K562 (cell line): ENCODE measurements around the gene DPH6. TPM values are rescaled to one million over a fixed set of nuclear protein-coding genes. Genes with fewer than 3 reads are reported as not detected.
A peak's percentile ranks its signal among the peaks of the same experiment; 100 is the strongest.

ENCODE experiments used
- BCOR ChIP-seq: fragments of 450-650 bp; IDR thresholded peaks from 2 replicates; pipeline ENCODE4 v1.6.1; 2016
- CAMTA2 ChIP-seq: fragments of 250-450 bp; sonication (Bioruptor Pico); conservative IDR thresholded peaks from 2 replicates; pipeline ENCODE4 v1.5.1; 2022
- CCNT2 ChIP-seq: IDR thresholded peaks from 2 replicates; pipeline ENCODE4 v1.6.1; 2011; ENCODE audit warnings: borderline replicate concordance, low read depth, mild to moderate bottlenecking, moderate library complexity, mixed read lengths, low read length; ENCODE audit not compliant: insufficient read length; ENCODE audit errors: extremely low read depth
- CHD1 ChIP-seq: fragments of 200-600 bp; sonication (generic); IDR thresholded peaks from one replicate; pipeline ENCODE4 v1.6.1; 2012; ENCODE audit warnings: mild to moderate bottlenecking, moderate library complexity, low read length, inconsistent platforms
- DIDO1 ChIP-seq: fragments of 450-650 bp; IDR thresholded peaks from 2 replicates; pipeline ENCODE4 v1.6.1; 2016; ENCODE audit warnings: low read depth, missing biosample characterization, missing genetic modification characterization
- DNMT1 ChIP-seq: fragments of 450-650 bp; IDR thresholded peaks from 2 replicates; pipeline ENCODE4 v1.6.1; 2016; ENCODE audit warnings: antibody characterized with exemption, mild to moderate bottlenecking
- ELK3 ChIP-seq: fragments of 450-650 bp; formaldehyde crosslinking; IDR thresholded peaks from 2 replicates; pipeline ENCODE4 v1.4.0; 2020; ENCODE audit warnings: mild to moderate bottlenecking
- FOXJ2 ChIP-seq: fragments of 200-800 bp; sonication (Bioruptor generic); IDR thresholded peaks from 2 replicates; pipeline ENCODE4 v1.6.1; 2016; ENCODE audit warnings: missing genetic modification characterization, missing compliant biosample characterization
- HNRNPH1 ChIP-seq: fragments of 200-400 bp; formaldehyde crosslinking; optimal IDR thresholded peaks from 2 replicates; pipeline ENCODE3; 2017; ENCODE audit warnings: low read depth, mild to moderate bottlenecking, low read length, moderate library complexity
- L3MBTL2 ChIP-seq: fragments of 450-650 bp; IDR thresholded peaks from 2 replicates; pipeline ENCODE4 v1.6.1; 2016; ENCODE audit warnings: mild to moderate bottlenecking, moderate library complexity
- MNT ChIP-seq, 2 experiments: fragments of 450-650 bp; conservative IDR thresholded peaks; 2 replicates each; pipeline ENCODE4 v1.6.1; 2017; ENCODE audit warnings: mild to moderate bottlenecking in 2 of 2, moderate library complexity in 2 of 2
- NELFE ChIP-seq: IDR thresholded peaks from 2 replicates; pipeline ENCODE4 v1.6.1; 2011; ENCODE audit warnings: mild to moderate bottlenecking; ENCODE audit not compliant: insufficient read depth, insufficient read length
- RUNX1 ChIP-seq: sonication (generic); IDR thresholded peaks from 2 replicates; pipeline ENCODE4 v1.6.1; 2016; ENCODE audit warnings: antibody characterized with exemption, low read depth
- SMC3 ChIP-seq: conservative IDR thresholded peaks from 2 replicates; pipeline ENCODE4 v1.6.1; 2011; ENCODE audit warnings: low read depth, low read length, improper control_type of control experiment; ENCODE audit not compliant: insufficient read depth
- SRF ChIP-seq, 2 experiments: fragments of 250-450, 450-650 bp in 1 of 2; sonication (Bioruptor Pico) in 1 of 2; sonication (generic) in 1 of 2; formaldehyde crosslinking; IDR thresholded peaks; 2 replicates each; pipeline versions ENCODE4 v1.5.0 to v1.5.1; 2020 to 2022; ENCODE audit warnings: mild to moderate bottlenecking in 1 of 2, missing genetic modification reagents in 1 of 2
- TBP ChIP-seq: optimal IDR thresholded peaks from 2 replicates; pipeline ENCODE3; 2011; ENCODE audit warnings: low read depth, low read length, improper control_type of control experiment
- TFAM ChIP-seq: fragments of 250-450 bp; sonication (Bioruptor Pico); conservative IDR thresholded peaks from 2 replicates; pipeline ENCODE4 v1.5.0; 2021; ENCODE audit warnings: mild to moderate bottlenecking, moderate library complexity
- THRAP3 ChIP-seq: fragments of 450-650 bp; IDR thresholded peaks from 2 replicates; pipeline ENCODE4 v1.6.1; 2016; ENCODE audit warnings: mild to moderate bottlenecking, inconsistent platforms, borderline replicate concordance
- ZBTB17 ChIP-seq: fragments of 450-650 bp; formaldehyde crosslinking; IDR thresholded peaks from 2 replicates; pipeline ENCODE4 v1.4.0; 2020; ENCODE audit warnings: mild to moderate bottlenecking
- ZC3H4 ChIP-seq: sonication (generic); formaldehyde crosslinking; IDR thresholded peaks from 2 replicates; pipeline ENCODE4 v1.9.0; 2021; ENCODE audit warnings: missing genetic modification reagents, borderline replicate concordance
- ZKSCAN3 ChIP-seq: fragments of 250-450 bp; sonication (Bioruptor Pico); IDR thresholded peaks from 2 replicates; pipeline ENCODE4 v1.4.0; 2020
- ZNF592 ChIP-seq: fragments of 450-650 bp; IDR thresholded peaks from 2 replicates; pipeline ENCODE4 v1.6.1; 2017; ENCODE audit warnings: antibody characterized with exemption, mild to moderate bottlenecking
- ZNF717 ChIP-seq: fragments of 250-450 bp; sonication (Bioruptor Pico); IDR thresholded peaks from 2 replicates; pipeline ENCODE4 v1.5.0; 2021
- polyA plus RNA-seq, 8 experiments: library from polyadenylated mRNA; depleted of rRNA in 4 of 8; stranded (reverse) in 5 of 8; unstranded in 3 of 8; fragments of >200 nt; fragmentation: Nextera tagmentation in 2 of 8; fragmentation: Illumina TruSeq in 1 of 8; extraction: Ambion mirVana in 2 of 8; extraction: Trizol in 1 of 8; gene quantifications; 2 replicates each; pipeline versions ENCODE4 v1.2.1 to v1.2.3, GENCODE V29; 2011 to 2014; ENCODE audit warnings: inconsistent platforms in 1 of 8, missing spikeins in 1 of 8
- total RNA-seq, 7 experiments: library from RNA; depleted of rRNA in 6 of 7; stranded (reverse); fragments of >200 nt in 6 of 7; fragmentation: Illumina TruSeq in 2 of 7; extraction: Trizol in 2 of 7; gene quantifications; 2 replicates each; pipeline versions ENCODE4 v1.2.1 to v1.2.3, GENCODE V29; 2011 to 2021; ENCODE audit warnings: low replicate concordance in 1 of 7

The DPH6 gene
- total and polyA plus RNA-seq, 9 of the 15 experiments (the other 6 are each of a cell fraction or from before 2014, with no cell fraction given) = 10.1 to 69.1 (median 18.8) TPM

GRCh38 chr15:35557544-35557943 is 11.6 kb upstream of the DPH6 start (continued):
- TF ChIP-seq ELK3 (CRISPR knock-in tag) (no peak), FOXJ2 (peak; percentile 74; the same call in 1 of the 2 replicates), TBP (no peak), ZNF592 (peak; percentile 86), RUNX1 (no peak), CHD1 (no peak), CCNT2 (no peak), ZKSCAN3 (CRISPR knock-in tag) (no peak), HNRNPH1 (no peak), SMC3 (no peak), SRF (CRISPR knock-in tag; IDR thresholded peaks at IDR 0.05) (no peak), ZBTB17 (CRISPR knock-in tag) (no peak), DNMT1 (no peak), MNT (conservative IDR thresholded peaks at IDR 0.05) (peak; percentile 36 to 70; a peak in 3 of 4 replicates), BCOR (no peak; the same call in 1 of the 2 replicates), NELFE (no peak), CAMTA2 (no peak), L3MBTL2 (peak; percentile 71), THRAP3 (no peak), TFAM (CRISPR knock-in tag) (no peak), ZNF717 (CRISPR knock-in tag) (no peak), DIDO1 (tag) (no peak), ZC3H4 (CRISPR knock-in tag) (no peak)
